ENCODE measurements around the gene PRKCA.

DNA sequence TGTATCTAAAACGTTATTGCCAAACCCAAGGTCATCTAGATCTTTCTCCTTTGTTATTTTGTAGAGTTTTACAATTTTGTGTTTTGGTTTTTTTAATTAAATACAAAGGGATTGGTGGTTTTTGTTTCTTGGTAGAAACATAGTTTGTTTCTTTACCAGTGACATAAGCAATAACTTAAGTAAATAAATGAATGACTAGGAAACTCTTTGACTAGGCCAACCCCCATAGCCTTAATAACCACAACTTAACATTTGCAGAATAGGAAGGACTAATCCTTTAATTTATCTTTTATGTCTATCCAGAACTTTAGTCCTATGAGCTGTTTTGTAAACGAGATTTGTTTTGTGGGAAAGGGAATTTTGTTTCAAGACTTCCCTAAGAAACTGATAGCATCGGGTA lies 162.5 kb downstream of the PRKCA start:
- TF ChIP-seq RBM15 (IDR thresholded peaks at IDR 0.05; ENCODE audit: insufficient read depth, low read length) = no peak
- no peak for TF ChIP-seq CTCF (IDR thresholded peaks at IDR 0.05 in 2 of 3, conservative IDR thresholded peaks at IDR 0.05 in 1 of 3; ENCODE audit: insufficient read depth in 2 of 3, low read depth in 1 of 3, low read length in 3 of 3)
- no peak for TF ChIP-seq NFE2 (IDR thresholded peaks at IDR 0.05; ENCODE audit: low read depth)
- TF ChIP-seq TEAD4 (IDR thresholded peaks at IDR 0.05; ENCODE audit: low read length) = no peak
- no peak for TF ChIP-seq TEAD4 (CRISPR knock-in tag; IDR thresholded peaks at IDR 0.05; ENCODE audit: borderline replicate concordance)
- TF ChIP-seq RFX5 (IDR thresholded peaks at IDR 0.05; ENCODE audit: low read depth, low read length) = no peak
- no peak for TF ChIP-seq STAT6 (CRISPR knock-in tag; IDR thresholded peaks at IDR 0.05)
- TF ChIP-seq, protein P1, sequence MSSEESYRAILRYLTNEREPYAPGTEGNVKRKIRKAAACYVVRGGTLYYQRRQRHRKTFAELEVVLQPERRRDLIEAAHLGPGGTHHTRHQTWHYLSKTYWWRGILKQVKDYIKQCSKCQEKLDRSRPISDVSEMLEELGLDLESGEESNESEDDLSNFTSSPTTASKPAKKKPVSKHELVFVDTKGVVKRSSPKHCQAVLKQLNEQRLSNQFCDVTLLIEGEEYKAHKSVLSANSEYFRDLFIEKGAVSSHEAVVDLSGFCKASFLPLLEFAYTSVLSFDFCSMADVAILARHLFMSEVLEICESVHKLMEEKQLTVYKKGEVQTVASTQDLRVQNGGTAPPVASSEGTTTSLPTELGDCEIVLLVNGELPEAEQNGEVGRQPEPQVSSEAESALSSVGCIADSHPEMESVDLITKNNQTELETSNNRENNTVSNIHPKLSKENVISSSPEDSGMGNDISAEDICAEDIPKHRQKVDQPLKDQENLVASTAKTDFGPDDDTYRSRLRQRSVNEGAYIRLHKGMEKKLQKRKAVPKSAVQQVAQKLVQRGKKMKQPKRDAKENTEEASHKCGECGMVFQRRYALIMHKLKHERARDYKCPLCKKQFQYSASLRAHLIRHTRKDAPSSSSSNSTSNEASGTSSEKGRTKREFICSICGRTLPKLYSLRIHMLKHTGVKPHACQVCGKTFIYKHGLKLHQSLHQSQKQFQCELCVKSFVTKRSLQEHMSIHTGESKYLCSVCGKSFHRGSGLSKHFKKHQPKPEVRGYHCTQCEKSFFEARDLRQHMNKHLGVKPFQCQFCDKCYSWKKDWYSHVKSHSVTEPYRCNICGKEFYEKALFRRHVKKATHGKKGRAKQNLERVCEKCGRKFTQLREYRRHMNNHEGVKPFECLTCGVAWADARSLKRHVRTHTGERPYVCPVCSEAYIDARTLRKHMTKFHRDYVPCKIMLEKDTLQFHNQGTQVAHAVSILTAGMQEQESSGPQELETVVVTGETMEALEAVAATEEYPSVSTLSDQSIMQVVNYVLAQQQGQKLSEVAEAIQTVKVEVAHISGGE (CRISPR knock-in tag; IDR thresholded peaks at IDR 0.05) = no peak
- TF ChIP-seq, protein P2, sequence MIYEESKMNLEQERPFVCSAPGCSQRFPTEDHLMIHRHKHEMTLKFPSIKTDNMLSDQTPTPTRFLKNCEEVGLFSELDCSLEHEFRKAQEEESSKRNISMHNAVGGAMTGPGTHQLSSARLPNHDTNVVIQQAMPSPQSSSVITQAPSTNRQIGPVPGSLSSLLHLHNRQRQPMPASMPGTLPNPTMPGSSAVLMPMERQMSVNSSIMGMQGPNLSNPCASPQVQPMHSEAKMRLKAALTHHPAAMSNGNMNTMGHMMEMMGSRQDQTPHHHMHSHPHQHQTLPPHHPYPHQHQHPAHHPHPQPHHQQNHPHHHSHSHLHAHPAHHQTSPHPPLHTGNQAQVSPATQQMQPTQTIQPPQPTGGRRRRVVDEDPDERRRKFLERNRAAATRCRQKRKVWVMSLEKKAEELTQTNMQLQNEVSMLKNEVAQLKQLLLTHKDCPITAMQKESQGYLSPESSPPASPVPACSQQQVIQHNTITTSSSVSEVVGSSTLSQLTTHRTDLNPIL (CRISPR knock-in tag; IDR thresholded peaks at IDR 0.05) = no peak
- no peak for TF ChIP-seq POLR2A (conservative IDR thresholded peaks at IDR 0.05)
- no peak for TF ChIP-seq ARID3A (IDR thresholded peaks at IDR 0.05; ENCODE audit: borderline replicate concordance, low read depth, low read length)
- no peak for TF ChIP-seq ARID2 (IDR thresholded peaks at IDR 0.05)
- no peak for TF ChIP-seq SAP30 (IDR thresholded peaks at IDR 0.05; ENCODE audit: borderline replicate concordance, insufficient read depth, low read depth, low read length, poor library complexity, severe bottlenecking)
- TF ChIP-seq CCNT2 (IDR thresholded peaks at IDR 0.05; ENCODE audit: borderline replicate concordance, extremely low read depth, insufficient read length, low read depth, low read length) = no peak

Data from K562 (cell line).